MM.1S (cell line): Measurements from ENCODE around the gene SLCO1A2.
"Not testable (repeated sequence)": the region's sequence is repeated elsewhere in the genome, so short reads cannot be mapped to it uniquely, and the experiment has no call there.

ENCODE experiments used
- EZH2 ChIP-seq: fragments of 300-600 bp; sonication (generic); optimal IDR thresholded peaks from 2 replicates; pipeline ENCODE3; 2017; ENCODE audit warnings: low read depth, mild to moderate bottlenecking, antibody characterized with exemption, low read length, mixed read lengths
- TF ChIP-seq, protein P1 (sequence below): fragments of 300-600 bp; sonication (generic); IDR thresholded peaks from 2 replicates; pipeline ENCODE4 v1.5.1; 2016; ENCODE audit warnings: antibody characterized with exemption, low read length, mixed read lengths

DNA sequence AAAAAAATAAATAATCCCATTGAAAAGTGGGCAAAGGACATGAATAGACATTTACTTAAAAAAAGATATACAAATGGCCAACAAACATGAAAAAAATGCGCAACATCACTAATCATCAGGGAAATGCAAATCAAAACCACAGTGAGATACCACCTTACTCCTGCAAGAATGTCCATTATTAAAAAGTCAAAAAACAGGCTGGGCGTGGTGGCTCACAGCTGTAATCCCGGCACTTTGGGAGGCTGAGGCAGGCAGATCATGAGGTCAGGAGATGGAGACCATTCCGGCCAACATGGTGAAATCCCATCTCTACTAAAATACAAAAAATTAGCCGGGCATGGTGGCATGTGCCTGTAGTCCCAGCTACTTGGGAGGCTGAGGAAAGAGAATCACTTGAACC is 46.6 kb upstream of the SLCO1A2 start:
- TF ChIP-seq, protein P1, sequence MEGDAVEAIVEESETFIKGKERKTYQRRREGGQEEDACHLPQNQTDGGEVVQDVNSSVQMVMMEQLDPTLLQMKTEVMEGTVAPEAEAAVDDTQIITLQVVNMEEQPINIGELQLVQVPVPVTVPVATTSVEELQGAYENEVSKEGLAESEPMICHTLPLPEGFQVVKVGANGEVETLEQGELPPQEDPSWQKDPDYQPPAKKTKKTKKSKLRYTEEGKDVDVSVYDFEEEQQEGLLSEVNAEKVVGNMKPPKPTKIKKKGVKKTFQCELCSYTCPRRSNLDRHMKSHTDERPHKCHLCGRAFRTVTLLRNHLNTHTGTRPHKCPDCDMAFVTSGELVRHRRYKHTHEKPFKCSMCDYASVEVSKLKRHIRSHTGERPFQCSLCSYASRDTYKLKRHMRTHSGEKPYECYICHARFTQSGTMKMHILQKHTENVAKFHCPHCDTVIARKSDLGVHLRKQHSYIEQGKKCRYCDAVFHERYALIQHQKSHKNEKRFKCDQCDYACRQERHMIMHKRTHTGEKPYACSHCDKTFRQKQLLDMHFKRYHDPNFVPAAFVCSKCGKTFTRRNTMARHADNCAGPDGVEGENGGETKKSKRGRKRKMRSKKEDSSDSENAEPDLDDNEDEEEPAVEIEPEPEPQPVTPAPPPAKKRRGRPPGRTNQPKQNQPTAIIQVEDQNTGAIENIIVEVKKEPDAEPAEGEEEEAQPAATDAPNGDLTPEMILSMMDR = not testable (repeated sequence)
- not testable (repeated sequence) for TF ChIP-seq EZH2
